HepG2 (cell line): ENCODE measurements around the gene FCAR. TPM values are rescaled to one million over a fixed set of nuclear protein-coding genes. Genes with fewer than 3 reads are reported as not detected.

Experiments used
- ATAC-seq: fragments of 200-7000 bp; cut with Tn5 transposase; 3 replicates; pipeline ENCODE4 v1.9.1; 2020; ENCODE audit warnings: mild to moderate bottlenecking, moderate library complexity
- BruUV-seq: library from RNA; stranded (reverse); fragments of 400-500 nt; replicated peaks from 2 replicates; lab custom pipeline; 2021; lab: Mats Ljungman, UMichigan
- CTCF ChIA-PET: fragments of 300-600 bp; formaldehyde crosslinking; extraction: SDS; loops from one replicate; lab custom pipeline; 2021; ENCODE audit warnings: low total read pairs, inconsistent platforms, low intra/inter-chr PET ratio; lab: Yijun Ruan, JAX
- POLR2A ChIA-PET: fragments of 350-600 bp; sonication (Branson Sonifier 250); formaldehyde crosslinking; loops from one replicate; lab custom pipeline; 2020; ENCODE audit warnings: antibody characterized with exemption, inconsistent platforms; lab: Yijun Ruan, JAX
- DNase-seq: peaks from one replicate; pipeline ENCODE4 v3.0.0-alpha.2; 2015; ENCODE audit warnings: low spot score
- FAIRE-seq: peaks from 3 replicates; lab custom pipeline; 2011; peaks lifted over from hg19 to GRCh38; lab: Jason Lieb, UNC
- H2AFZ ChIP-seq: one replicate; pipeline ENCODE4 v1.6.1; 2011; ENCODE audit warnings: low read length, inconsistent platforms
- H3K27ac ChIP-seq: fragments of 300-600 bp; 3 replicates; pipeline ENCODE4 v1.8.0; 2011; ENCODE audit warnings: mixed run types, mild to moderate bottlenecking, mixed read lengths, low read length, inconsistent platforms; ENCODE audit not compliant: insufficient read depth; ENCODE audit errors: extremely low read length
- H3K27me3 ChIP-seq, 2 experiments: fragments of 200-600 bp in 1 of 2; 2 replicates in 1 of 2; 3 replicates in 1 of 2; pipeline versions ENCODE4 v1.6.0 to v1.8.0; 2011; ENCODE audit warnings: low read length in 2 of 2, mild to moderate bottlenecking in 2 of 2, moderate library complexity in 2 of 2, inconsistent platforms in 1 of 2; ENCODE audit not compliant: insufficient read depth in 2 of 2, control insufficient read depth in 1 of 2
- H3K36me3 ChIP-seq, 2 experiments: fragments of 200-600 bp in 1 of 2; replicated peaks in 1 of 2; 2 replicates in 1 of 2; 3 replicates in 1 of 2; pipeline versions ENCODE4 v1.5.1 to v1.8.0; 2011; ENCODE audit warnings: low read length in 2 of 2, inconsistent platforms in 1 of 2; ENCODE audit not compliant: insufficient read depth in 2 of 2, control insufficient read depth in 1 of 2
- H3K4me1 ChIP-seq: 2 replicates; pipeline ENCODE4 v1.5.1; 2012; ENCODE audit warnings: low read length, inconsistent platforms; ENCODE audit not compliant: insufficient read depth
- H3K4me2 ChIP-seq: 2 replicates; pipeline ENCODE4 v1.6.0; 2011; ENCODE audit warnings: low read depth, low read length, inconsistent platforms
- H3K4me3 ChIP-seq, 3 experiments: fragments of 200-600 bp in 1 of 3; sonication (generic), shearing (Covaris generic) in 1 of 3; replicated peaks in 1 of 3; 2 replicates each; pipeline ENCODE4 v1.5.1; 2011 to 2016; ENCODE audit warnings: low read length in 3 of 3, inconsistent platforms in 2 of 3, low read depth in 2 of 3, mild to moderate bottlenecking in 2 of 3, control low read depth in 1 of 3, mixed read lengths in 1 of 3; ENCODE audit not compliant: insufficient read depth in 1 of 3
- H3K79me2 ChIP-seq: one replicate; pipeline ENCODE4 v1.6.1; 2011; ENCODE audit warnings: low read length, inconsistent platforms; ENCODE audit not compliant: insufficient read depth
- H3K9ac ChIP-seq: 2 replicates; pipeline ENCODE4 v1.6.0; 2011; ENCODE audit warnings: mild to moderate bottlenecking, low read depth, low read length, inconsistent platforms; ENCODE audit not compliant: insufficient read depth
- H3K9me3 ChIP-seq: 2 replicates; pipeline ENCODE4 v1.5.1; 2012; ENCODE audit warnings: mild to moderate bottlenecking, low read length
- H4K20me1 ChIP-seq: 2 replicates; pipeline ENCODE4 v1.6.0; 2011; ENCODE audit warnings: inconsistent platforms, mild to moderate bottlenecking, low read length, moderate library complexity; ENCODE audit not compliant: insufficient read depth
- AHR ChIP-seq: IDR thresholded peaks from 2 replicates; pipeline ENCODE4 v1.6.1; 2018; ENCODE audit warnings: missing genetic modification reagents, missing compliant biosample characterization
- AKAP8 ChIP-seq: sonication (generic); formaldehyde crosslinking; IDR thresholded peaks from 2 replicates; pipeline ENCODE4 v1.5.1; 2020; ENCODE audit warnings: mild to moderate bottlenecking, missing genetic modification reagents
- FOXK1 ChIP-seq: sonication (generic); formaldehyde crosslinking; IDR thresholded peaks from 2 replicates; pipeline ENCODE4 v1.4.0; 2020; ENCODE audit warnings: low read depth, missing genetic modification reagents, borderline replicate concordance
- HMGA1 ChIP-seq: sonication (generic); formaldehyde crosslinking; conservative IDR thresholded peaks from 2 replicates; pipeline ENCODE4 v1.4.0; 2020; ENCODE audit warnings: missing genetic modification reagents
- ISL2 ChIP-seq: sonication (generic); formaldehyde crosslinking; IDR thresholded peaks from 2 replicates; pipeline ENCODE4 v1.5.0; 2020; ENCODE audit warnings: missing genetic modification reagents
- KDM3A ChIP-seq: IDR thresholded peaks from 2 replicates; pipeline ENCODE4 v1.6.1; 2018; ENCODE audit warnings: low read depth, missing compliant biosample characterization
- LCORL ChIP-seq, 2 experiments: fragments of 450-650 bp in 1 of 2; sonication (generic) in 1 of 2; formaldehyde crosslinking in 1 of 2; IDR thresholded peaks; 2 replicates each; pipeline versions ENCODE4 v1.5.0 to v1.6.1; 2017 to 2020; ENCODE audit warnings: antibody characterized with exemption in 1 of 2, missing genetic modification reagents in 1 of 2
- MLLT10 ChIP-seq: sonication (generic); formaldehyde crosslinking; IDR thresholded peaks from 2 replicates; pipeline ENCODE4 v1.4.0; 2020; ENCODE audit warnings: missing genetic modification reagents
- NFIC ChIP-seq: IDR thresholded peaks from 2 replicates; pipeline ENCODE4 v1.6.1; 2012; ENCODE audit warnings: mild to moderate bottlenecking, low read length, inconsistent platforms
- NFYB ChIP-seq: sonication (generic); formaldehyde crosslinking; IDR thresholded peaks from 2 replicates; pipeline ENCODE4 v1.4.0; 2020; ENCODE audit warnings: missing genetic modification reagents
- PCBP1 ChIP-seq: fragments of 200-400 bp; formaldehyde crosslinking; IDR thresholded peaks from 2 replicates; pipeline ENCODE4 v1.6.1; 2017; ENCODE audit warnings: mild to moderate bottlenecking, low read depth, low read length, borderline replicate concordance
- SP2 ChIP-seq: sonication (generic); formaldehyde crosslinking; IDR thresholded peaks from 2 replicates; pipeline ENCODE4 v1.5.1; 2020; ENCODE audit warnings: mild to moderate bottlenecking, missing genetic modification reagents
- TAF15 ChIP-seq: fragments of 200-400 bp; formaldehyde crosslinking; IDR thresholded peaks from one replicate; pipeline ENCODE4 v1.6.1; 2018; ENCODE audit warnings: mild to moderate bottlenecking, low read depth, low read length; ENCODE audit not compliant: poor library complexity, severe bottlenecking
- ZNF234 ChIP-seq: sonication (generic); formaldehyde crosslinking; conservative IDR thresholded peaks from 2 replicates; pipeline ENCODE4 v1.5.1; 2020; ENCODE audit warnings: mild to moderate bottlenecking, missing genetic modification reagents
- ZNF24 ChIP-seq: fragments of 450-650 bp; IDR thresholded peaks from 2 replicates; pipeline ENCODE4 v1.6.1; 2017; ENCODE audit warnings: antibody characterized with exemption, mild to moderate bottlenecking
- ZNF296 ChIP-seq: sonication (generic); formaldehyde crosslinking; conservative IDR thresholded peaks from 2 replicates; pipeline ENCODE4 v1.5.0; 2020; ENCODE audit warnings: mild to moderate bottlenecking, missing genetic modification reagents
- ZNF619 ChIP-seq: sonication (generic); formaldehyde crosslinking; IDR thresholded peaks from 2 replicates; pipeline ENCODE4 v1.4.0; 2020; ENCODE audit warnings: mild to moderate bottlenecking, missing genetic modification reagents
- ZNF776 ChIP-seq: sonication (generic); formaldehyde crosslinking; IDR thresholded peaks from 2 replicates; pipeline ENCODE4 v1.4.0; 2020; ENCODE audit warnings: mild to moderate bottlenecking, missing genetic modification reagents
- ZNF777 ChIP-seq: sonication (generic); formaldehyde crosslinking; IDR thresholded peaks from 2 replicates; pipeline ENCODE4 v1.4.0; 2020; ENCODE audit warnings: missing genetic modification reagents
- ZNF850 ChIP-seq: sonication (generic); formaldehyde crosslinking; conservative IDR thresholded peaks from 2 replicates; pipeline ENCODE4 v1.9.0; 2021; ENCODE audit warnings: mild to moderate bottlenecking, missing genetic modification reagents
- WGBS: methylation state at CpG from one replicate; pipeline ENCODE4 v1.1.6; 2017; ENCODE audit warnings: low lambda C conversion rate; 5-methylcytosine and 5-hydroxymethylcytosine counted together
- in situ Hi-C: cut with HindIII; loops from 2 replicates; pipeline ENCODE4 v1.10.0; 2017; ENCODE audit warnings: low pct_unique_long_range_greater_than_20kb; ENCODE audit not compliant: extremely low pct_ligation_motif_present
- intact Hi-C: fragments of 100-400 bp; cut with micrococcal nuclease; formaldehyde crosslinking; loops from one replicate; pipeline ENCODE4 v1.10.0; 2022; ENCODE audit not compliant: unreplicated experiment
- polyA plus RNA-seq, 8 experiments: library from polyadenylated mRNA; depleted of rRNA in 3 of 8; stranded (reverse) in 7 of 8; unstranded in 1 of 8; fragments of >200 nt; fragmentation: Illumina TruSeq in 4 of 8; extraction: Trizol in 4 of 8; gene quantifications; 2 replicates each; pipeline versions ENCODE4 v1.2.1 to v1.2.3, GENCODE V29; 2011 to 2016; ENCODE audit warnings: low read depth in 4 of 8, missing spikeins in 1 of 8, mixed read lengths in 1 of 8; ENCODE audit not compliant: insufficient read depth in 1 of 8
- total RNA-seq, 5 experiments: library from RNA; depleted of rRNA; stranded (reverse); fragments of >200 nt; fragmentation: Illumina TruSeq; extraction: Trizol; gene quantifications; 2 replicates each; pipeline ENCODE4 v1.2.3, GENCODE V29; 2016; ENCODE audit warnings: low read depth in 1 of 5
- TF ChIP-seq, protein P1 (sequence below): sonication (generic); formaldehyde crosslinking; IDR thresholded peaks from 2 replicates; pipeline ENCODE4 v1.4.0; 2020; ENCODE audit warnings: missing genetic modification reagents
- TF ChIP-seq, protein P2 (sequence below): IDR thresholded peaks from 2 replicates; pipeline ENCODE4 v1.6.1; 2012; ENCODE audit warnings: inconsistent platforms
- TF ChIP-seq, protein P3 (sequence below): sonication (generic); formaldehyde crosslinking; IDR thresholded peaks from 2 replicates; pipeline ENCODE4 v1.5.0; 2020; ENCODE audit warnings: mild to moderate bottlenecking, low read depth, missing genetic modification reagents, borderline replicate concordance

FCAR gene
- total and polyA plus RNA-seq, 2 of the 13 experiments (the other 11 are each of a cell fraction or from before 2014, with no cell fraction given) = not detected

DNA sequence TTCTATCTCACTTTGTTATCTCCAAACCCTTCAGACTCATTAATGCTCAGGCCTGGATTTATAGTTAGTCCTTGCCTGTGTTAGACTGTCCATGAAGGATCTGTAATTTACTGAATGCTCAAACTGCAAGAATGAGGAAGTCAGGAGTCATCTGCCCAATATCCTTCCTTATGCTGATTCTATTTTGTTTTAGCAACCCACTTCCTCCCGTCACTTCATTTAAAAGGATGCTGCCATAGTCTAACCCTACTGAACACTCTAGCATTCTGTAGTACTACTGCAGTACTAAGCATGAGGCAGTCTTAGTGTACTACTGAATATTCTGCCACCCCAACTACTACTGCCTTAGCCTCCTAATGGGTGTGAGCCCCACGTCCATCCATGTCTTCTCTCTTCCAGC is 1.5 kb downstream of the FCAR start:
- no peak for FAIRE-seq

DNA sequence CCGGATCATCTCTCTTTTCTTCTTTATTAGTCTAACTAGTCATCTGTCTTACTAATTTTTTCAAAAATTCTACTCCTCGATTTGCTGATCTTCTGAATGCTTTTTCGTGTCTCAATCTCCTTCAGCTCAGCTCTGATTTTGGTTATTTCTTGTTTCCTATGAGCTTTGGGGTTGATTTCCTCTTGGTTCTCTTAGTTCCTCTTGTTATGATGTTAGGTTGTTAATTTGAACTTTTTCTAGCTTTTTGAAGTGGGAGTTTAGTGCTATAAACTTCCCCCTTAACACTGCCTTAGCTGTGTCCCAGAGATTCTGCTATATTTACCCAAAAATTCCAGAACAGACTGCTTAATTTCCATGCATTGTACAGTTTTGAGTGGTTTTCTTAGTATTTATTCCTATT is 3.4 kb downstream of the FCAR start:
- H3K36me3 ChIP-seq = no peaks in the 10 kb centered on the region
- H3K4me3 ChIP-seq = no peak overlapping the region
- no peaks in the 10 kb centered on the region for H3K9me3 ChIP-seq
- no TSS peak for BruUV-seq
- H3K9ac ChIP-seq = no peak overlapping the region
- FAIRE-seq (no peak), DNase-seq (no peak), ATAC-seq (no peak)
- no peak overlapping the region for H3K27ac ChIP-seq
- no peak overlapping the region for H2AFZ ChIP-seq
- H3K4me1 ChIP-seq = no peaks in the 10 kb centered on the region
- intact Hi-C loops (no loop called here), in situ Hi-C loops (no loop called here)
- ChIA-PET POLR2A (no interaction called here), CTCF (no interaction called here)
- H3K79me2 ChIP-seq = no peaks in the 10 kb centered on the region
- H3K4me2 ChIP-seq = no peak overlapping the region
- peaks cover 4 to 8% of the 10 kb centered on the region in 2 experiments; a peak in 3 of 5 replicates for H3K27me3 ChIP-seq
- 1% methylated on average over 3 of the region's 3 CpGs for WGBS
- H4K20me1 ChIP-seq = no peaks in the 10 kb centered on the region
- TF ChIP-seq, protein P1, sequence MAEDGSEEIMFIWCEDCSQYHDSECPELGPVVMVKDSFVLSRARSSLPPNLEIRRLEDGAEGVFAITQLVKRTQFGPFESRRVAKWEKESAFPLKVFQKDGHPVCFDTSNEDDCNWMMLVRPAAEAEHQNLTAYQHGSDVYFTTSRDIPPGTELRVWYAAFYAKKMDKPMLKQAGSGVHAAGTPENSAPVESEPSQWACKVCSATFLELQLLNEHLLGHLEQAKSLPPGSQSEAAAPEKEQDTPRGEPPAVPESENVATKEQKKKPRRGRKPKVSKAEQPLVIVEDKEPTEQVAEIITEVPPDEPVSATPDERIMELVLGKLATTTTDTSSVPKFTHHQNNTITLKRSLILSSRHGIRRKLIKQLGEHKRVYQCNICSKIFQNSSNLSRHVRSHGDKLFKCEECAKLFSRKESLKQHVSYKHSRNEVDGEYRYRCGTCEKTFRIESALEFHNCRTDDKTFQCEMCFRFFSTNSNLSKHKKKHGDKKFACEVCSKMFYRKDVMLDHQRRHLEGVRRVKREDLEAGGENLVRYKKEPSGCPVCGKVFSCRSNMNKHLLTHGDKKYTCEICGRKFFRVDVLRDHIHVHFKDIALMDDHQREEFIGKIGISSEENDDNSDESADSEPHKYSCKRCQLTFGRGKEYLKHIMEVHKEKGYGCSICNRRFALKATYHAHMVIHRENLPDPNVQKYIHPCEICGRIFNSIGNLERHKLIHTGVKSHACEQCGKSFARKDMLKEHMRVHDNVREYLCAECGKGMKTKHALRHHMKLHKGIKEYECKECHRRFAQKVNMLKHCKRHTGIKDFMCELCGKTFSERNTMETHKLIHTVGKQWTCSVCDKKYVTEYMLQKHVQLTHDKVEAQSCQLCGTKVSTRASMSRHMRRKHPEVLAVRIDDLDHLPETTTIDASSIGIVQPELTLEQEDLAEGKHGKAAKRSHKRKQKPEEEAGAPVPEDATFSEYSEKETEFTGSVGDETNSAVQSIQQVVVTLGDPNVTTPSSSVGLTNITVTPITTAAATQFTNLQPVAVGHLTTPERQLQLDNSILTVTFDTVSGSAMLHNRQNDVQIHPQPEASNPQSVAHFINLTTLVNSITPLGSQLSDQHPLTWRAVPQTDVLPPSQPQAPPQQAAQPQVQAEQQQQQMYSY (CRISPR knock-in tag) = no peak
- TF ChIP-seq ZNF777 = no peak
- no peak for TF ChIP-seq HMGA1 (CRISPR knock-in tag)
- TF ChIP-seq AKAP8 = no peak
- TF ChIP-seq NFYB (CRISPR knock-in tag) = no peak
- no peak for TF ChIP-seq ZNF234 (CRISPR knock-in tag)
- TF ChIP-seq ZNF776 (CRISPR knock-in tag) = no peak
- no peak for TF ChIP-seq ZNF296 (CRISPR knock-in tag)
- TF ChIP-seq, protein P2, sequence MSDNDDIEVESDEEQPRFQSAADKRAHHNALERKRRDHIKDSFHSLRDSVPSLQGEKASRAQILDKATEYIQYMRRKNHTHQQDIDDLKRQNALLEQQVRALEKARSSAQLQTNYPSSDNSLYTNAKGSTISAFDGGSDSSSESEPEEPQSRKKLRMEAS = no peak

More for the DNA sequence above, 1.5 kb downstream of the FCAR start:
- no peaks in the 10 kb centered on the region for H4K20me1 ChIP-seq
- no TSS peak for BruUV-seq
- H2AFZ ChIP-seq = no peak overlapping the region
- DNase-seq = no peak
- no peak overlapping the region for H3K9ac ChIP-seq
- H3K79me2 ChIP-seq = no peaks in the 10 kb centered on the region
- POLR2A ChIA-PET = no interaction called here
- no peak overlapping the region for H3K4me2 ChIP-seq
- CTCF ChIA-PET = no interaction called here
- H3K4me1 ChIP-seq = no peaks in the 10 kb centered on the region
- no peak for ATAC-seq
- no peak overlapping the region for H3K27ac ChIP-seq
- H3K4me3 ChIP-seq = no peak overlapping the region
- in situ Hi-C loops (no loop called here), intact Hi-C loops (no loop called here)
- no peaks in the 10 kb centered on the region for H3K36me3 ChIP-seq
- TF ChIP-seq SP2 (CRISPR knock-in tag) (no peak), ZNF850 (CRISPR knock-in tag) (no peak), TAF15 (no peak), MLLT10 (CRISPR knock-in tag) (no peak), ZNF619 (CRISPR knock-in tag) (no peak), AHR (CRISPR knock-in tag) (no peak), PCBP1 (no peak), ZNF24 (no peak), FOXK1 (CRISPR knock-in tag) (no peak), ISL2 (no peak), NFIC (no peak), LCORL (IDR thresholded peaks at IDR 0.05) (no peak), LCORL (CRISPR knock-in tag; IDR thresholded peaks at IDR 0.05) (no peak), KDM3A (CRISPR knock-in tag) (no peak)
- TF ChIP-seq, protein P3, sequence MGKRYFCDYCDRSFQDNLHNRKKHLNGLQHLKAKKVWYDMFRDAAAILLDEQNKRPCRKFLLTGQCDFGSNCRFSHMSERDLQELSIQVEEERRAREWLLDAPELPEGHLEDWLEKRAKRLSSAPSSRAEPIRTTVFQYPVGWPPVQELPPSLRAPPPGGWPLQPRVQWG (CRISPR knock-in tag) = no peak
- no peaks in the 10 kb centered on the region for H3K27me3 ChIP-seq
- 33% methylated on average over 2 of the region's 2 CpGs for WGBS
- no peaks in the 10 kb centered on the region for H3K9me3 ChIP-seq
